Suprapubic skin (tissue), 3 donors: ENCODE results near the gene SYTL1.

Source experiments
- EP300 ChIP-seq: sonication (generic); formaldehyde crosslinking; IDR thresholded peaks from one replicate; pipeline ENCODE4 v1.6.1; 2017; ENCODE audit warnings: antibody characterized with exemption
- POLR2A ChIP-seq, 2 donors: fragments of 450-650 bp; IDR thresholded peaks; one replicate each; pipeline ENCODE4 v1.6.1; 2017; ENCODE audit warnings: antibody characterized with exemption in 2 of 2, mild to moderate bottlenecking in 2 of 2, moderate library complexity in 2 of 2
- TF ChIP-seq, protein P1 (sequence below), 2 donors: fragments of 200-600 bp in 1 of 2; fragments of 450-650 bp in 1 of 2; sonication (generic) in 1 of 2; IDR thresholded peaks; one replicate each; pipeline ENCODE4 v1.5.1; 2016 to 2019; ENCODE audit warnings: antibody characterized with exemption in 2 of 2, mild to moderate bottlenecking in 1 of 2, moderate library complexity in 1 of 2

DNA sequence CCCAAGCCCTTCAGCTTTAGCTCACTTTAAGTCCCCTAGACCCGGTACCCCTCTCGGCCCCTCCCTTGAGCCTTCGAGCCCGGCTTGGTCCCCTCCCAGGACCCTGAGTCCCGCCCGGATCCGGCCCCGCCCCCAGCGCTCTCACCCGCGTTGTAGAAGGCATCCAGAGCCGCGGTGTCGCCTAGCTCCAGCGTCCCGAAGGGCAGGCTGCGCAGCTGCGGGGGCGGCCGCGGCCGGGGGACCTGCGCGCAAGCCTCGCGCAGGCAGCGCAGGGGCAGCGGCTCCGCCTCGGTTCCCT is 24.2 kb downstream of the SYTL1 start:
- no peak for TF ChIP-seq POLR2A (IDR thresholded peaks at IDR 0.05)
- TF ChIP-seq, protein P1, sequence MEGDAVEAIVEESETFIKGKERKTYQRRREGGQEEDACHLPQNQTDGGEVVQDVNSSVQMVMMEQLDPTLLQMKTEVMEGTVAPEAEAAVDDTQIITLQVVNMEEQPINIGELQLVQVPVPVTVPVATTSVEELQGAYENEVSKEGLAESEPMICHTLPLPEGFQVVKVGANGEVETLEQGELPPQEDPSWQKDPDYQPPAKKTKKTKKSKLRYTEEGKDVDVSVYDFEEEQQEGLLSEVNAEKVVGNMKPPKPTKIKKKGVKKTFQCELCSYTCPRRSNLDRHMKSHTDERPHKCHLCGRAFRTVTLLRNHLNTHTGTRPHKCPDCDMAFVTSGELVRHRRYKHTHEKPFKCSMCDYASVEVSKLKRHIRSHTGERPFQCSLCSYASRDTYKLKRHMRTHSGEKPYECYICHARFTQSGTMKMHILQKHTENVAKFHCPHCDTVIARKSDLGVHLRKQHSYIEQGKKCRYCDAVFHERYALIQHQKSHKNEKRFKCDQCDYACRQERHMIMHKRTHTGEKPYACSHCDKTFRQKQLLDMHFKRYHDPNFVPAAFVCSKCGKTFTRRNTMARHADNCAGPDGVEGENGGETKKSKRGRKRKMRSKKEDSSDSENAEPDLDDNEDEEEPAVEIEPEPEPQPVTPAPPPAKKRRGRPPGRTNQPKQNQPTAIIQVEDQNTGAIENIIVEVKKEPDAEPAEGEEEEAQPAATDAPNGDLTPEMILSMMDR (IDR thresholded peaks at IDR 0.05): no peak
- no peak for TF ChIP-seq EP300
